Stimulated activated CD8-positive, alpha-beta memory T cell treated with anti-CD3 and anti-CD28 coated beads, Interleukin-12 subunit alpha, Interleukin-12 subunit beta, amount 100 ng/mL, for 24 hours (primary cell): ENCODE results near the gene PRR15.
"Not testable (repeated sequence)": the region's sequence is repeated elsewhere in the genome, so short reads cannot be mapped to it uniquely, and the experiment has no call there.

ENCODE experiments used
- DNase-seq: peaks from one replicate; pipeline ENCODE4 v3.0.0-alpha.2; 2020; ENCODE audit errors: extremely low read depth

Gene PRR15

DNA sequence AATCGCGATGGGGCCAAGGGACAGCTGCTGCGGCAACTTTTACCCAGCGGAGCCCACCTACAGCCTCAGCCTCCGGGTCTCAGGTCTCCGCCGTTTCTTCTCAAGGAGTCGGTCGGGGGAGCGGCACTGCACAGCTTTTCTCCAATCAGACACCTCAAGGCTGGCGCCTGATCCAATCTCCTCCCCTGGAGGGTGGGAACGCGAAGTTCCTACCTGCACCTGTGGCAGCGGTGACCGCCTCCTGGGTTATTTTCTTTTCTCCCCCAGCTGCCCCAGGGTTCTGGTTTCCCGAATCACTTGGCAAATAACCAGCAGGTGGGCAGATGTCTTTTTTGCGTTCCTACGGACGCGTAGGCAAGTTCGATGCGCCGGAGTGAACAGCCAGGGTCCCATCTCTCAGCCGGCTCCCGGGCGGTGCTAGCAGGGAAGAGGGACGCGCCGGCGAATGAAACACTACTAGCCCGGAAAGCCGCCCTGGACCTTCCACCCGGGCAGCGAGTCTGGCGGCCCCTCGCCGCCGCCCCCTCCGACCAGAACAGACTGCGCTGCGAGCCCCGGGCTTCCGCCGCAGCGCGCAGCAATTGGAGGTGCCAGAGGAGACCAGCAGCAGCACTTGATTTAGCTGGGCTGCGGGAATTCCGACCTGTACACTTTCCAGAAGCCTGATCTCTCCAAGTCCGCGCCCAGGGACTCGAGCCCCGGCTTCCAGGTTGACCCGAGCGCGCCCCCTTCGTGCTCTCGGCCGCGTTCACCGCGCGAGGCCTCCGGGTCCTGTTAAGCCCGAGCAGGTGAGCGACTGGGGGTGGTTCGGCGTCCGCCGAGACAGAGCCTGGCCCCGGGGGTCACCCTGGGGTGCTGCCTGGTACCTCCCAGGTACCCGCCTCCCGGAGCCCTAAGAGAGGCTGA is at the start of gene PRR15:
TSS of gene PRR15 (plus strand) at position 246 of the 906 bp plus-strand sequence. CDS start 2,495 bp downstream, outside the sequence.
- DNase-seq: no peak

DNA sequence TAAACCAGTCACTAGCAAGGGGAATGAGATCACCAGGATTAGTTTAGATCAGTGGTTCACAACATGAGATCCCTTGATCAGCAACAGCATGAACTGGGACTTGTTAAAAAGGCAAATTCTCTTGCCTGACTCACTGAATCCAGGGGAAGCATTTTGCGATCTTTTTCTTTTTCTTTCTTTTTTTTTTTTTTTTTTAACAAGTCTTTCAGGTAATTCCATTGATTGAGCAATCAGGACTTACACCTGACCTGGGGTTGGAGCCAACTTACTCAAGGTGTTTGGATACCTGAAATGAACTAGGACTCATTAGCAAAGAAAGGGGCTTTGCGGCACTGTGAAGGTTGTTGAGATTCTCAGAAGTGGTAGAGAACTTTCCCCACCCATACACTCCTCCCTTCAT is 47.1 kb upstream of the PRR15 start:
- no peak for DNase-seq

GRCh38 chr7:29518616-29519015 is 45.0 kb upstream of the PRR15 start:
- no peak for DNase-seq

GRCh38 chr7:29523728-29524127 is 39.9 kb upstream of the PRR15 start:
- no peak for DNase-seq

GRCh38 chr7:29527505-29528108 is 36.0 kb upstream of the PRR15 start:
- DNase-seq: no peak

DNA sequence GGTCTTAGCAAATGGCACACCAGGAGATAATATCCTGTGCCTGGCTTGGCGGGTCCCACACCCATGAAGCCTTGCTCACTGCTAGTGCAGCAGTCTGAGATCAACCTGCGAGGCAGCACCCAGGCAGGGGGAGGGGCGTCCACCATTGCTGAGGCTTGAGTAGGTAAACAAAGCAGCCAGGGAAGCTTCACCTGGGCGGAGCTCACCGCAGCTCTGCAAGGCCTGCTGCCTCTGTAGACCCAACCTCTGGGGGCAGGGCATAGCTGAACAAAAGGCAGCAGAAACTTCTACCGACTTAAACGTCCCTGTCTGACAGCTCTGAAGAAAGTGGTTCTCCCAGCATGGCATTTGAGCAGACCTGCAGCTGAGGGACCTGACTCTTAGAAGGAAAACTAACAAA is 35.1 kb upstream of the PRR15 start:
- DNase-seq: not testable (repeated sequence)

DNA sequence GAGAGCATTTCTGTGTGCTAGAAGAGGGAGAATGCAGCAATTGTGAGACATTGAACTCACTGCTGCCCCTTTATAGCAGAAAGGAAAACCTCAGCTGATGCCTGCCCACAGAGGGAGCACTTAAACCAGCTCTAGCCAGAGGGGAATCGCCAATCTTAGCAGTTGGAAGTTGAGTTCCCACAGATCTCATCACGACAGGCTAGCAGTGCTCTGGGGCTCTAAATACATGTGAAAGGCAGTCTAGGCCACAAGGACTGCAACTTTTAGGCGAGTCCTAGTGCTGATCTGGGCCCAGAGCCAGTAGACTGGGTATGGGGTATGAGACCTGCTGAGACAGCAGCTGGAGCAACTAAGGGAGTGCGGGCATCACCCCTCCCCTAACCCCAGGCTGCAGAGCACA is 25.2 kb upstream of the PRR15 start:
- DNase-seq: no peak

- DNase-seq: no peak
Observed at GRCh38 chr7:29539471-29539870, 24.2 kb upstream of the PRR15 start.

- no peak for DNase-seq
Observed at GRCh38 chr7:29547421-29547820, 16.2 kb upstream of the PRR15 start.

- no peak for DNase-seq
Observed at GRCh38 chr7:29548823-29549222, 14.8 kb upstream of the PRR15 start.

DNA sequence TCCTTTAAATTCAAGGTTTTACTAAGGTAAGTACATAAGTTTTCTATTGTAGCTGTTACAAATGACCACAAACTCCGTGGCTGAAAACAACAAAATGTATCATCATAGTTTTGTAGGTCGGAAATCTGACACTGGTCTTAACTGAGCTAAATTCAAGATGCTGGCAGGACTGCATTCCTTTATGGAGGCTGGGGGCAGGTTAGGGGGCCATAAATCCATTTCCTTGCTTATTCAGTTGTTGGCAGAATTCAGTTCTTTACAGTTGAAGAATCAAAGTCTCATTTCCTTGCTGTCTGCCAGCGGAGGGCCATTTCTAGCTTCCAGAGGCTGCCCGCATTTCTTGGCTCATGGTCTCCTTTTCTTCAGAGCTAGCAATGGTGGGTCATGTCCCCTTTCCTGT is 11.2 kb upstream of the PRR15 start:
- no peak for DNase-seq

GRCh38 chr7:29555061-29555460 is 8.6 kb upstream of the PRR15 start:
- DNase-seq: no peak

- DNase-seq: no peak
Observed at GRCh38 chr7:29556405-29557195, 7.0 kb upstream of the PRR15 start.

DNA sequence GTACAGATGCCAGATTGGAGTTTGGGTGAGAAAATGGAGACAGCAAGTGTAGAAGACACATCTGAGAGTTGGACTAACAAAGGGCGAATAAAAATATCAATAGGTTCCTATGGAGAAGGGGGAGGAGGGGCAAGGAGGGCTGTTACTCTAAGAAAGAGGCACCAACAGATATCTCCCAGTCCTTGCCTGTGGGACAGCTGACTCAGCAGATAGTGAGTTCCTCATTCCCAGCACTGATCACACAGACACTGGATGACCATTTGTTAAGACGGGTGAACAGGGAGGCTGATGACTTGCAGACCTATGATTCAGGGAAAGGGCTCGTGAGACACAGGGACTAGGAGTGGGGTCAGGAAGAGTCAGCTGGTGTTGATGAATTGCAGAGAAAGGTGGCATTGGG is 5.7 kb upstream of the PRR15 start:
- no peak for DNase-seq

DNA sequence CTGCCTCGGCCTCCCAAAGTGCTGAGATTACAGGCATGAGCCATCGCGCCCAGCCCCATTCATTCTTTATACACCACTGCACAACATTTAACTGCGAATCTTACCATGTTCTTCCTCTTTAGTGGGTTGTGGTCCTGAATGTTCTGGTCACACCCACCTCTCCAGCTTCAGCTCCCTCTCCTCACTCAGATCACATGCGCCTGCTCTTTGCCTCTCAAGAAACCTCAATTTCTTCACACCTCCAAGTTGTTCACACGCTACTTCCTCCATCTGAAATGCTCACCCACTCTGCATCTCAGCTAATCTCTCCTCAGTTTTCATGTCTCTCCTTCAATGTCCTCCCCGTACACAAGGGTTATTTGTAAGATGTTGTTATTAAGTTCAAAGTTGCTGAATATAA is 2.4 kb upstream of the PRR15 start:
- no peak for DNase-seq

DNA sequence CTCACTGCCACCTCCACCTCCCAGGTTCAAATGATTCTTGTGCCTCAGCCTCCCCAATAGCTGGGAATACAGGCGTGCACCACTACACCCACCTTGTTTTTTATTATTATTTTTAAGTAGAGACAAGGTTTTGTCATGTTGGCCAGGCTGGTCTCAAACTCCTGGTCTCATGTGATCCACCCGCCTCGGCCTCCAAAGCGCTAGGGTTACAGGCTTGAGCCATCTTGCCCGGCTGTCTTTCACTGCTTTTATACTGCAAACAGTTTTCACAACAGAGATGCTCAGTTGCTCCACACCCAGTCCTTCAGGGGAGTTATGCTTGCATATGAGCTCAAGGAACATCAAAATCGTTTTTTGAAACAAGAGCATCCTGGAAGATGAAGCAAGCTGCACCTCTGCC is 1.3 kb upstream of the PRR15 start:
- DNase-seq: no peak

DNA sequence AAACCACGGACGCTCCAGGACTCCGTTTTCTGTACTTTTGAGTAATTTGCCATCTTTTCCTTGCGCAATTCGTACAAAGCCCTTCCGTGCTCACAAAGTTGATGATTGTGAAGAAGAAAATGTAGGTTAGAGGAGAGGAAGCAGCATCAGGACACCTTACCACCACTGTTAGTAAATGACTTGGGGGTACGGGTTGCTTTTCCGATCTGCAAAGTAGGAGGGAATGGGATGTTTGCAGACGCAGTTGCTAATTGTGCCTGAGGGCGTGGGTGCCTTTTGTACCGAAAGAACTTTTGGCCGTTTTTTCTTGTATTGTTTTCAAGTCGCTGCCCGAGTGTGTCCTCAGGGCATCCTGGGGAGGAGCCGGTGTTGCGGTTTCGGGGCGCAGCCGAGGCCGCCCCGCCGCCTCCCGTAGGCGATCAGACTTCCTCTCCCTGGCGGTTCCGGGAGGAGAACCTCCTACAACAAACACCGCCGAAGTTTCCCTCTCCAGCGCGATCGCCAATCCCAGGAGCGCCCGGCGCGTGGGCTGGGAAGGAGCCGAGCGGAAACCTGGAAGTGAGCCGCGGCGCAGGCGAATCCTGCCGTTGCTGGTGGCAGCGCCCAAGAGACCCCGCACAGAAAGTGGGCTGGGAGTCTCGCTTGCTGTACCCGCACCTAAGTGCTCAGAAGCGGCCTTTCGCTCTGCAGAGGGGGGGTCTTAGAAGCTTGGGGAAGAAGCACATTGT is 1.0 kb downstream of the PRR15 start:
- DNase-seq: no peak

DNA sequence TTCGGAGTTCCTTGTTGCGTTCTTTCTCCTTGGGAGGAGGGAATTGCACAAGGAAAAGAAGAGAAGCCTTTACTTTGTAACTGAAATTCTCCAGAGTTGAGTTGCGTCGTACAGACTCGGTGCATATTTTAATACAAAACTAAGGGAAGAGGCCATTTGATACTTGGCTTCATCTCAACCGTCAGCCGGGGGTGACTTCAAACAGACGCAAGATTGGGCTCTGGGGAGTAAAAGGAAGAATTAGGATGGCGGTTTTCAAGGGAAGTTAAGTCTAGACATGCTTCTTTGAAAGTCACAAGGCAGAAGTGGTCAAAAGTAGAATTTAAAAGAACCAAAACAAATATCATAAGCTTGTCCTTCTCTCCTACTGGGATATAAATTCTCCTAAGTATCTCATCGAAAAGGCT is 1.6 kb downstream of the PRR15 start:
- no peak for DNase-seq

DNA sequence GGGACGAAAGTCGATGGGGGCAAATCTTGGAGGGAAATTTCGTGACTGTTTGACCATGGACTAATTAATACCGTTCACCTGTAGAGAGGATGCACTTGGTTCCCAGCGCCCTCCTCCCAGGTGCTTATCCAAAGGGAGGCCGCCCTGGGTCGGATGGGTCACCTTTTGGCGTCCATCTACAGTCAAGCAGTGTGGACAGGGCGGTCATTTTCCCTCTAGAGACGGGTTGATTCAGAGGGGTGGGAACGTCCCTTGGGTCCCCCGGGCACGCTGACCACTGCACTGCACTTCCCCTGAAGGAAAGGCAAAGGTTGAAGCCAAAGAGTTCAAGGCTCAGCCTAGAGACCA is 2.0 kb downstream of the PRR15 start:
- DNase-seq: no peak

DNA sequence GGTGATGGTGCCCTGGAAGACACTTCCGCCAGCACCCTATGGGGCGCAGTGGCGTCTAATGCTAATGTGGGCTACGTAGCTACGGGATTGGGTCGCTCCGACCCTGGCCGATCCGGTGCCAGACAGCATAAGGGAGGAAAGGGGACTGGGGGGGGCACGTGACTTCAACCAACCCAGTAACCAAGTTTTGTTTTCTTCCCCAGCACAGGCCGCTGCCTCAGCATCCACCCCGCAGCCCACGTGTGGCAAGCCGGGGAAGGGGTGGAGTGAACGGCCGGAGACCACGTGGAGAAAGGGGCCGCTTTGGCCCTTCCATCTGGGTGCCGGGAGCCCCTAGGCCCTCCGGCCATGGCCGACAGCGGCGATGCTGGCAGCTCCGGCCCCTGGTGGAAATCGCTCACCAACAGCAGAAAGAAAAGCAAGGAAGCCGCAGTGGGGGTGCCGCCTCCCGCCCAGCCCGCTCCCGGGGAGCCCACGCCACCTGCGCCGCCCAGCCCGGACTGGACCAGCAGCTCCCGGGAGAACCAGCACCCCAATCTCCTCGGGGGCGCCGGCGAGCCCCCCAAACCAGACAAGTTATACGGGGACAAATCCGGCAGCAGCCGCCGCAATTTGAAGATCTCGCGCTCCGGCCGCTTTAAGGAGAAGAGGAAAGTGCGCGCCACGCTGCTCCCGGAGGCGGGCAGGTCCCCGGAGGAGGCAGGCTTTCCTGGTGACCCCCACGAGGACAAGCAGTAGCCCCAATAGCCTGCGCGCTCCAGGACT is 2.5 kb downstream of the PRR15 start:
- no peak for DNase-seq

DNA sequence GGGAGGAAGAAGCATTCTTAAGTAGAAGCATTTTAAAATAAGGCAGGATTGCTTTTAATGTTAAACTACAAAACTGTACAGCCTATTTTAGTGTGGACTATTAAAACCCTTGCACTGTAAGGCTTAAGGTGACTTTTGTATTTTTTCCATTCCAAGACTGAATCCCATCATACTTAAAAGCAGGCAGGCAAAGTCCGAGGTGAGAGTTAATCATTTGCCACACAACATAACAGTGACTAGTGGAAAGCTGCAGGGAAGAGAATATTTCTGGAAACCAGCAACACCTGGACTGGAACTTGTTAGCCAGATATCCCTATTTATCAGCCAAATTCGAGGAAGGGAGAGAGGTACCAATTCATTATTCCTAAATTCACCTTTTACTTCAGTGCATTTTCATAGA is 3.5 kb downstream of the PRR15 start:
- DNase-seq: no peak
